GM12864 (cell line): Measurements from ENCODE around the gene USH2A.

Experiments used
- DNase-seq: peaks from one replicate; pipeline ENCODE4 v3.0.0-alpha.2; 2011; ENCODE audit warnings: low read depth
- H3K4me3 ChIP-seq: 2 replicates; pipeline ENCODE4 v1.5.1; 2011; ENCODE audit warnings: mild to moderate bottlenecking, low read depth, low read length, control low read depth
- CTCF ChIP-seq: IDR thresholded peaks from 2 replicates; pipeline ENCODE4 v1.5.1; 2011; ENCODE audit warnings: low read depth, mild to moderate bottlenecking, moderate library complexity, low read length, control low read depth, inconsistent platforms; ENCODE audit errors: missing control alignments

USH2A gene

GRCh38 chr1:216437603-216438002 lies 14.4 kb upstream of the USH2A start:
- H3K4me3 ChIP-seq: no peak overlapping the region
- TF ChIP-seq CTCF: no peak
- DNase-seq: no peak

DNA sequence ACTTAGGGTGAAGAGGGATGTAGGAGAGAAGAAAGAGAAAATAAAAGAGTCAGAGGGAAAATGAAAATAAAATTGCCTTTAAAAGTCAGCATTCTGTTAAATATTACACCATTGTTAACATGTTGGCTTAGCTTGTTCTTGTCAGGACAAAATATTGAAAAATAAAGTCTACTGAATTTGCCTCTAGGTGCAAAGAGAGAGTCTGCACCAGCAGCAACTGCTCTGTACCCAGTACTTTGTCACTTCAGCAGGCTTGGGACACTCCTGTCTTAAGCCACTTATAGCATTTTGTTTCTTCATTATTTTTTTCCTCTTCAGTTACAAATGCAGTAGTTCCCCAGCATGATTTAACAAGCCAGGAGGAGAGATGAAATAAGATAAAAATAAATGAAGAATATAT lies 11.0 kb upstream of the USH2A start:
- TF ChIP-seq CTCF: no peak
- DNase-seq: no peak
- no peak overlapping the region for H3K4me3 ChIP-seq

DNA sequence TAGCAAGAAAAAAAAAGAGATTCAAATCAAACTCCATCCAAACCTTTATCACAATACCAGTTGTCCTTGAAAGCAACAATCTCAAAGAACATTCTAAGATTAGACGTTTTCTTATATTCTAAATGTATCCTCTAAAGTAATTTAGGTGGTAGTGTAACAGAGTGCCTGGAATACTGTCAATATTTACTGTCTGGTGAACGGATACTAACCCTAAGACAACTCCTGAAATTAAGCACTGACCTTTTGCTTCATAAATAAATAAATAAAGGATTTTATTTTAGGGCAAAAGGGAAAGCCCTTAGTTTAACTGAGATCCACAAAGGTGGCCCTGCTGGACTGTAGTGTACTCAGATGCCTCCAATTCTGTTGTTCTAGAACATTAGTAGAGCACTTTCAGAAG lies 9.9 kb upstream of the USH2A start:
- TF ChIP-seq CTCF: no peak
- no peak overlapping the region for H3K4me3 ChIP-seq
- no peak for DNase-seq

GRCh38 chr1:216430744-216431143 lies 7.5 kb upstream of the USH2A start:
- DNase-seq: no peak
- no peak overlapping the region for H3K4me3 ChIP-seq
- no peak for TF ChIP-seq CTCF

DNA sequence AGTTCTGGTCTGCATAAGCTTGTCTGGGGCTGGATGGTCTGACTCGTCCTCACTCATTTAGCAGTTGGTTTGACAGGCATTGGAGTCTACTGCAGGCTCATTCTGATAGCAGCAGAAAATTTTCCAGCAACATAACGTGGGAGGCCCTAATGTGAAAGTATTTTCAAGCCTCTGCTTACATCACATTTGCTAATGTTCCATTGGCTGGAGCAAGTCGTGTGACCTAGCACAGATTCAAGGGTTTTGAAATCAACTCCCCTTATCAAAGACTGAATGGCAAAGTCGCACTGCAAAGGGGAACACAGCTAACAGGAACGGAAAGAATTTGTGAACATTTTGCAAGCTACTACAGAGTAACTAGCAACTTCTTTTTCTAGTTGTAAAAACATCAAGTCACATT lies 2.3 kb upstream of the USH2A start:
- no peak for DNase-seq
- TF ChIP-seq CTCF: no peak
- H3K4me3 ChIP-seq: no peak overlapping the region

- TF ChIP-seq CTCF: no peak
- DNase-seq: no peak
- no peak overlapping the region for H3K4me3 ChIP-seq
Measured at GRCh38 chr1:216420746-216421145, 2.5 kb downstream of the USH2A start.

DNA sequence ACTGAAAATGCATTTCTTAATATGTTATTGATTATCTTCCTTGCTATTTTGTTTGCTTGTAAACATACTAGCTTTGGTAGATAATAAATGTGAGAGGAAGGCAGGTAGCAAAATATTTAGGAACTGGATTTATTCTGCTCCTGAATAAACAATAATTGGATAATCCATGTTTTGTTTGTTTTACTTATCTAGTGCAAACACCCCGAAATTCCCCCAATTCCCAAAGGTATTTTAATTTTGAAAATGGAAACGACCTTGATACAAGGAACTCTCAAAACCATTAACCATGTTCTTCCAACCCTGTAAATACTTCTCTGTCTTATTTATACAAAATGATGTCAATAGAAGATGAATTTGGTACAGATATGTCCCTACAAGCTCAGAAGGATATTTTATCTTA lies 3.0 kb downstream of the USH2A start:
- no peak for DNase-seq
- TF ChIP-seq CTCF: no peak
- no peak overlapping the region for H3K4me3 ChIP-seq
